GM18505 (cell line): ENCODE data around the gene CUX1.

Experiments used
- ATAC-seq: cut with Tn5 transposase; IDR thresholded peaks from one replicate; pipeline ENCODE4 v1.9.1; 2021; ENCODE audit not compliant: unreplicated experiment
- POLR2A ChIP-seq: IDR thresholded peaks from 4 replicates; pipeline ENCODE4 v1.6.1; 2011; ENCODE audit warnings: borderline replicate concordance; ENCODE audit not compliant: insufficient read depth, insufficient read length; ENCODE audit errors: extremely low read depth

Gene CUX1

GRCh38 chr7:102239206-102239820, 421.9 kb downstream of the CUX1 start:
- no peak for ATAC-seq
- no peak for TF ChIP-seq POLR2A

- no peak for ATAC-seq
- TF ChIP-seq POLR2A: no peak
Measured at GRCh38 chr7:102241431-102241830, 424.0 kb downstream of the CUX1 start.

GRCh38 chr7:102244601-102245000, 427.2 kb downstream of the CUX1 start:
- no peak for TF ChIP-seq POLR2A
- ATAC-seq: no peak

DNA sequence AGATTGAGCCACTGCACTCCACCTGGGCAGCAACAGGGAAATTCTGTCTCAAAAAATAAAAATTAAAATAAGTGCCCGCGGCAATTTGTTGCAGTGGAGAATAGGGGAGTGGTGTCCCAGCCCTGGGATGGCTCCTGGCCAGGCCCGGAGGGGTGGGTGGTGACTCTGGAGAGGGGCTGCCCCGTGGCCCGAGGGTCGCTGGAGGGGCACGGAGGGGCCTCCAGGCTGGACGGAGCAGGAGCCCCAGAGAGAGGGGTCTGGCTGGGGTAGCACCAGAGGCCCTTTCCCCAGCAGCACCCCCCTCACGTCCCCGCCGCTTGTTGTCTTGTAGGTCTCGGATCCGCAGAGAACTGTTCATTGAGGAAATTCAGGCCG, 430.6 kb downstream of the CUX1 start:
- no peak for TF ChIP-seq POLR2A
- no peak for ATAC-seq

DNA sequence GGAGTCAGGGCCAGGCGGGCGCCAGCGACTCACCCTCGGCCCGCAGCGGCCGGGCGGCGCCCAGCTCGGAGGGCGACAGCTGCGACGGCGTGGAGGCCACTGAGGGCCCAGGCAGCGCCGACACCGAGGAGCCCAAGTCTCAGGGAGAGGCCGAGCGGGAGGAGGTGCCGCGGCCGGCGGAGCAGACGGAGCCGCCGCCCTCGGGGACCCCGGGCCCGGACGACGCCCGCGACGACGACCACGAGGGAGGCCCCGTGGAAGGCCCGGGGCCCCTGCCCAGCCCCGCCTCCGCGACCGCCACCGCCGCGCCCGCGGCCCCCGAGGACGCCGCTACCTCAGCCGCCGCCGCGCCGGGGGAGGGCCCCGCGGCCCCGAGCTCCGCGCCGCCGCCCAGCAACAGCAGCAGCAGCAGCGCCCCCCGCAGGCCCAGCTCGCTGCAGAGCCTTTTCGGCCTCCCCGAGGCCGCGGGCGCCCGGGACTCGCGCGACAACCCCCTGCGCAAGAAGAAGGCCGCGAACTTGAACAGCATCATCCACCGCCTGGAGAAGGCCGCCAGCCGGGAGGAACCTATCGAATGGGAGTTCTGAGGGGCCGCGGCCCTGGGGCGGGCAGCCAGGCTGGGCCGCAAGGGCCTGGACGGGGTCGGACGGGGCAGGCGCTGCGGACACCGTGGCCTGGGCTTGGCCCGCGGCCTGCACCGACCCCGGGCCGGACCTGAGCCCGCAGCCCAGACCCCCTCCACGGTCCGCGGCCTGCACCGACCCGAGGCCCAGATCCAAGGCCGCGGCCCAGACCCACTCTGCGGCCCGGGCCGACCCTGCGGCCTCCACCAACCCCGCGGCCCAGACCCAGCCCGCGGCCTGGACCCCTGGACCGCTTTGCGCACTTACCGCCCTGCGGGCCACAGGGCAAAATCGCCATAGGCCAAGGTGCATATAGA, 431.3 kb downstream of the CUX1 start:
- TF ChIP-seq POLR2A: no peak
- no peak for ATAC-seq

GRCh38 chr7:102251531-102252365, 434.3 kb downstream of the CUX1 start:
- ATAC-seq: no peak
- TF ChIP-seq POLR2A: no peak

DNA sequence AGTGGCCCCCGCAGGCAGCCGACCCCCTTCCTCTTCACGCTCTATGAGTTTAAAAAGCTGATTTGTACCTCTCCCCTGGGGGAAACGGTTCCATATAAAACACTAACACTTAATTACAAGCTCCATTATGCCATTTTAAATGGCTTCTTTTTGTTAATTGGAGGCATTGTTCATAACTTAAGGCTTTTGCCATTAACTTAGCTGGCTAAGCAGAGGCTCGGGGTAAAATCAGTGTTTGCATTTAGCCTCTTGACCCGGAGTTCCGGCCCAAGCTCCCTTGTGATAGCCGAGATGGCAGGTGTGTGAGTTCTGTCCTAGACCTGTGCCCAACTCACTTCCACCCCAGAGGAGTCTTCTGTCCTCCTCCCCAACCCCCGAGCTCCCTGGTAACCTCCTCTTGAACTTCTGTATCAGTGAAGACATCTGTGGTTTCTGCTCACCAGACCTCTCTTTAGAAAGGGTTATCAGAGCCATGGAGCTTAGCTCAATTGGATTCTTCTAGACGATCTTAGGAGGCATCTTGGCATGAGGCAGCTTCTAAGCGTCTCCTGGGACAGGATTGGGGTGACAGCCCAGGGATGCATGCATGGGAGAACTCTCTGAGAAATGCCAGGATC, 435.0 kb downstream of the CUX1 start:
- no peak for ATAC-seq
- no peak for TF ChIP-seq POLR2A

- ATAC-seq: no peak
- TF ChIP-seq POLR2A: no peak
Measured at GRCh38 chr7:102253066-102253972, 435.9 kb downstream of the CUX1 start.

DNA sequence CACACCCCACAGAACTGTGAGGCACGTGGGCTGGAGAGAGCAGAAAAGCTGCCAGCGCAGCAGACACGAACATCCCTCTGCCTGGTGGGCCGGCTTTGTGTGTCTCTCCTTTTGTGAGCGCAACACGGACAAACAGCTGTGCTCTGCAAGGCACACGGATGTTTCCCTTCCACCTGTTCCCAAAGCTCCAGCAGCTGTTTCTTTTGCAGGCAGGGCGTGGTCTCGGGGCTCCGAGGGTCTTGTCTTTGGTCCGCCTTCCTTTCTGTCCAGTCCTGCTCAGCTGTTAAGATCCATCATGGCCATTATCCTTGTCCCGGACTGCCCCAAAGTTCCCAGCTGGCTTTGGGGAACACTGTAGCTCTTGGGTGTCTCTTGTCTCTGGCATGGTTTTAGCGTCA, 436.5 kb downstream of the CUX1 start:
- ATAC-seq: no peak

DNA sequence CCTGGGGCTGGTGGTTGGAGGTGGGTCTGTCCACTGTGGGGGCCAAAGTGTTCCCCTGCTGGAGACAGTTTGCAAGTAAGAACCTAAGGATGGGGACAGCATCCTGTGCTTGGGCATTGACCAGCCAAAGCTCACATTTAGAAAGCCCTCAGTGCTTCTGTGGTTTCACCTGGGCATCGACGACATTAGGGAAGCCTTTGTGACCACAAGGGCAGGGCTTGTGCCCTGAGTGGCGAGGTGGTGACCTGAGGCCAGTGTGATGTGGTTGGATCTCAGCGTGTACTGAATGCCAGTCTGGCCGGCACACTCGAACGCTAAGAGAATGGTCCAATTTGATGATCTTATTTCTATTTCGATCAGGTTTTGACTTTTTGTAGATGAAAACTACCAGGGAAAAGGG, 437.1 kb downstream of the CUX1 start:
- no peak for TF ChIP-seq POLR2A
- no peak for ATAC-seq

More for the DNA sequence above, 436.5 kb downstream of the CUX1 start:
- no peak for TF ChIP-seq POLR2A

DNA sequence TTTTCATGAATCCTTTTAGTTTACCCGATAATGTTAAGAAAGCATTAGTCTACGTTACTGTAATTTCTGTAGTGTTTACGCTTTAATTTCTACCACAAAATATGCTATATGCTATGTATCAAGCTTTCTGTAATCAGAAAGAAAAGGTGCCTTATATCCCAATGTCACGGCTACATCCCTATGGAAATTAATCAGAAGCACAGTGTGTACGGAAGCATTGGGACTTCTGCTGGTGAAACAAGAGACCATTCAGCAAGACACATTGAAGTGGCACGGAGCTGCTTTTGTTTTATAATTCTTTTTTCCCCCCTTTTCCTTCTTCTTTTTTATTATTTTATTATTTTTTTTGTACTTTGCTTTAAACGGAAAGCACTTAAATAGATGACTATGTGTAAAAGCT, 438.1 kb downstream of the CUX1 start:
- ATAC-seq: no peak
- TF ChIP-seq POLR2A: no peak

- no peak for TF ChIP-seq POLR2A
- ATAC-seq: no peak
Measured at GRCh38 chr7:102255916-102256315, 438.5 kb downstream of the CUX1 start.

DNA sequence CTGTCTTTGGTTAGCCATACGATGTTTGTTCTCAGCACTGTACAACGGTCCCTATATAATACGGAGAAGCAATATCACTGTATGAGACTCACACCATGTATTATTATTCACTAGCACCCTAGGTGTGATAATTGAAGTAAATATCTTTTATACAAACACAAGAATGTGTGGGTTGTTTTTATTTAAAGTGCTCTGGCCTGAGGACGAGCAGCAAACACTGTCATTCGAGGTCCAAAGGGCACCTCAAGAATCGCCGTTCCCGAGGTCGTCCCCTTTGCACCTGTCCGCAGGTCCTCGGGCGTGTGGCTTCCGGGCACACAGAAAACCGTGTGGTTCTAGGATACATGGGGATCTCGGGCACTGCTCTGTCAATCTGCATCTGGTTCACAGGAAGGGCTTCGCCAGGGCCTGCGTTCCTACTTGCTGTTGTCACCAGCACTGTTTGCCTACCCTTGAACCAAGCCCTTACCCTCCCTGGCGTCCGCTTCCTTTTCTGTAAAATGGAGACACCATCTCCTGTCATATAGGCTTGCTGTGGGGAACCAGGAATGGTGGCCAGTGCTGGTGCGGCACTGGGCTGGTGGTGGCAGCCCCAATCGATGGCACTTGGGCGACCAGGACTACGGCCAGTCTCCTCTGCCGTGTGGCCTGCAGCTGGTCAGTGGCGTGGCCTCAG, 440.8 kb downstream of the CUX1 start:
- no peak for ATAC-seq
- TF ChIP-seq POLR2A: no peak
